A549 treated with Mapracorat at 1 μM for 4 hours (cell line): ENCODE data around the gene NEO1. TPM values are rescaled to one million over a fixed set of nuclear protein-coding genes. Genes with fewer than 3 reads are reported as not detected.

Experiments
- total RNA-seq: library from RNA; stranded (reverse); fragments of 200-300 nt; extraction: Qiagen RNA extraction; gene quantifications from 5 replicates; pipeline ENCODE4 v1.2.3, GENCODE V29; 2022

The NEO1 gene
- total RNA-seq = 26.9 to 38.1 TPM (median 29.6 TPM) in 5 replicates

GRCh38 chr15:73051807-73052652 lies at the start of gene NEO1:
Gene NEO1 (plus strand): TSS chr15:73052463. CDS start chr15:73052676, 213 bp downstream.

